Measurements from ENCODE around the gene SYNDIG1L.

The SYNDIG1L gene

DNA sequence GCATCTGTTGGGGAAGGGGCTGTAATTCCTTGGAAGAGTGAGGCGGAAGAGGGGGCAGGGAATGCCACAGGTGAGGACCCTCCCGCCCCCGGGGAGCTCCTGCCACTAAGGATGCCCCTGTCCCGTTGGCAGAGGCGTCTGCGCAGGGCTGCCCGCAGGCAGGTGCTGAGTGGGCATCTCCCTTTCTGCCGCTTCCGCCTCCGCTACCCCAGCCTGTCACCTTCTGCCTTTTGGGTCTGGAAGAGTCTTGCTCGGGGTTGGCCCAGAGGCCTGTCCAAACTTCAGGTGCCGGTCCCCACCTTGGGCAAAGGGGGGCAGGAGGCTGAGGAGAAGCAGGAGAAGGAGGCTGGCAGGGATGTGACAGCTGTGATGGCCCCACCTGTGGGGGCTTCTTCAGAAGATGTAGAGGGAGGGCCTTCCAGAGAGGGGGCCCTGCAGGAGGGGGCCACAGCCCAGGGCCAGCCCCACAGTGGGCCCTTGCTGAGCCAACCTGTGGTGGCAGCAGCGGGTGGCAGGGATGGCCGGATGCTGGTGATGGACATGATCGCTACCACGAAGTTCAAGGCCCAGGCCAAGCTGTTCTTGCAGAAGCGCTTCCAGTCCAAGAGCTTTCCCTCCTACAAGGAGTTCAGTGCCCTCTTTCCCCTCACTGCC, 67.7 kb downstream of the SYNDIG1L start:
- no peak for DNase-seq

DNA sequence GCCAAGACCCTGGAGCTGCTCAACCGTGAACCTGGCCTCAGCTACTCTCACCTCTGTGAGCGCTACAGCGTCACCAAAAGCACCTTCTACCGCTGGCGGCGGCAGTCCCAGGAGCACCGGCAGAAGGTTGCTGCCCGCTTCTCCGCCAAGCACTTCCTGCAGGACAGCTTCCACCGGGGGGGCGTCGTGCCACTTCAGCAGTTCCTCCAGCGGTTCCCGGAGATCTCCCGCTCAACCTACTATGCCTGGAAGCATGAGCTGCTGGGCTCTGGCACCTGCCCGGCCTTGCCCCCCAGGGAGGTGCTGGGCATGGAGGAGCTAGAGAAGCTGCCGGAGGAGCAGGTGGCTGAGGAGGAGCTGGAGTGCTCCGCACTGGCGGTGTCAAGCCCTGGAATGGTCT, 68.4 kb downstream of the SYNDIG1L start:
- no peak for DNase-seq

DNA sequence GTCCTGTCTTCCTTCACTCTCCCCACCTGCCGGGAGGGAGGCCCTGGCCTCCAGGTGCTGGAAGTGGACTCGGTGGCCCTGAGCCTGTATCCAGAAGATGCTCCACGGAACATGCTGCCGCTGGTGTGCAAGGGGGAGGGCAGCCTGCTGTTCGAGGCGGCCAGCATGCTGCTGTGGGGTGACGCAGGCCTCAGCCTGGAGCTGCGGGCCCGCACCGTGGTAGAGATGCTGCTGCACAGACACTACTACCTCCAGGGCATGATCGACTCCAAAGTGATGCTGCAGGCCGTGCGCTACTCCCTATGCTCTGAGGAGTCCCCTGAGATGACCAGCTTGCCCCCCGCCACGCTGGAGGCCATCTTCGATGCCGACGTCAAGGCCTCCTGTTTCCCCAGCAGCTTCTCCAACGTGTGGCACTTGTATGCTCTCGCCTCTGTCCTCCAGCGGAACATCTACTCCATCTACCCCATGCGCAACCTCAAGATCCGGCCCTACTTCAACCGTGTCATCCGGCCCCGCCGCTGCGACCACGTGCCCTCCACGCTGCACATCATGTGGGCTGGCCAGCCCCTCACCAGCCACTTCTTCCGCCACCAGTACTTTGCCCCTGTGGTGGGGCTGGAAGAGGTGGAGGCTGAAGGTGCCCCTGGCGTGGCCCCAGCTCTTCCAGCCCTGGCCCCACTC, 69.0 kb downstream of the SYNDIG1L start:
- DNase-seq = no peak
